Umbilical cord (tissue), 2 donors: ENCODE results near the gene OR10H3. TPM values are rescaled to one million over a fixed set of nuclear protein-coding genes. Genes with fewer than 3 reads are reported as not detected.

Source experiments
- DNase-seq: peaks from one replicate; pipeline ENCODE4 v3.0.0-alpha.2; 2015; ENCODE audit warnings: low spot score
- total RNA-seq: library from RNA; depleted of rRNA; stranded (reverse); fragments of >200 nt; gene quantifications from one replicate; pipeline ENCODE4 v1.2.3, GENCODE V29; 2014; ENCODE audit warnings: low replicate concordance; ENCODE audit not compliant: insufficient read depth

OR10H3 gene
- total RNA-seq, 1 donor from 2014 or later: not detected

DNA sequence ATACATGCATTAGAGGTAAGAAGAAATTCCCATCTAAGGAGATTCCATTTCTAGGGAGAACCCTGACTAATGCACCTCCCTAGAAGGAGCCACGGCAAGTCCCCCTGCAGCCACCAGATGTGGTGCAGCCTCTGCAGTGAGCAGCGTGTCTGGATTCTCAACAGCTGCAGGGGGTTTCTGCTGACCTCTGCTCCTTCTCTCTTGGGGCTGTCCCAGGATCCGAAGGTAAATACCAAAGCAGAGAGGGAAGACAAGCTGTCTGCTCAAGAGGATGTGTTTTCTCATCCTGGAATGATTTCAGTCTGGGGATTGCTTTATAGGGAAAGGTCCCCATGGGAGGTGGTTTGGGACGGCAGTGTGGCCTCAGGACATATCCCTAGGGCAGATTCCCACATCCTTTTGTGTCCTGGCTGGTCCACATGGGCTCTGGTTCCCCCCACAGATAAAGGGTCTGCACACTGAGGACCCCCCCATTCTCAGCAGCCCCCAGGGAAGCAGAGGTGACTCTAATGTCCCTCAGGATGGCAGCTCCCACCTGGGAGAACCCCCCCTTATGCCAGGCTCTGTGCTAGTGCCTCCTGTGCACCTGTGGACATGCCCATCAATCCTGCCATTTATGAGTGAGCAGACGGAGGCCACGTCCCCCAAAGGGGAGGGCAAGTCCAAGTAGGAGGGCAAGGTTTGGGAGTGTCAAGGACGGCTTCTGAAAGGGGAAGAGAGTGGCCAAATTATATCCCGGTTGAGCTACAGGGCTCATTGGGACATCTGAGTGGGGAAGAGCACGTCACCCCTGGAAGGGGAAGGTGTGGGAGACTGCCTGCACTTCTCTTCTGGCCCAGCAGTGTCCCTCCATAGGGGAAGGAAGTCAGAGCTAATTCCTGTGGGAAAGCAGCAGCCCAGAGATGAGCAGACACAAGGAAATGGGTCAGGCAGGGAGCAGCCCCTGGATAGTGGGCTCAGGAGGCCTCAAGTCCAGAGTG, 39.5 kb downstream of the OR10H3 start:
- no peak for DNase-seq

GRCh38 chr19:15779756-15780476, 42.1 kb downstream of the OR10H3 start:
- DNase-seq: peak; percentile 59

- DNase-seq: peak; percentile 53
Measured at GRCh38 chr19:15780610-15781418, 43.0 kb downstream of the OR10H3 start.

- no peak for DNase-seq
Measured at GRCh38 chr19:15781661-15782060, 43.9 kb downstream of the OR10H3 start.

GRCh38 chr19:15782211-15782610, 44.4 kb downstream of the OR10H3 start:
- no peak for DNase-seq

GRCh38 chr19:15782896-15783295, 45.1 kb downstream of the OR10H3 start:
- DNase-seq: peak; percentile 4

- no peak for DNase-seq
Measured at GRCh38 chr19:15787611-15788155, 49.9 kb downstream of the OR10H3 start, which contains the start of gene OR10H5. OR10H5 (plus strand) TSS chr19:15787661; CDS start chr19:15794049, 6,388 bp downstream.

GRCh38 chr19:15788594-15789270, 50.9 kb downstream of the OR10H3 start:
- DNase-seq: no peak

DNA sequence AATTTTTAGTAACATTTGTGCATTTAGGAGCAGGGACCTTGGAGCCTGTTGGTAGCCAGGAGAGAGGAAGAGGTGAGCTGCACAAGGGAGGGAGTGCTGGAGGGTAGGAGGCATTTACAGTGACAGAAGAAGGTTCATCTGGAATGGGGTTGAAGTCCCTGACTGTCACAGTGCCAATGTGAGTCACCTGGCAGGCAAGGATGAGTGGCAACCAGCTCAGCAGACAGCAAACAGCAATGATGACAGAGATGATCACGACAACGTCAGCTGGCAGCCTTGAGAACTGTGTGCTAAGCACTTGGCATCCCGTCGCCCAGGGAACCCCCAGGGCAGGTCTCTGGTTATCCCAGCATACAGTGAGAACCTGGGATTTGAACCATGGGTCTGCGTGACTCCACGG, 52.3 kb downstream of the OR10H3 start:
- DNase-seq: no peak

Other genes starting within 250 kb of the OR10H3 start
- gene CYP4F22, start 229.5 kb upstream of the OR10H3 start, total RNA-seq: not detected
- gene CYP4F8, start 122.8 kb upstream of the OR10H3 start, total RNA-seq: 5.3 TPM
- gene CYP4F3, start 97.1 kb upstream of the OR10H3 start, total RNA-seq: 0.96 TPM
- 9.6 TPM for gene CYP4F12, start 64.9 kb upstream of the OR10H3 start, total RNA-seq
- gene OR10H2, start 10.0 kb upstream of the OR10H3 start, total RNA-seq: 1.9 TPM
- 0.24 TPM for gene OR10H5, start 49.7 kb downstream of the OR10H3 start, total RNA-seq
- 2.6 TPM for gene OR10H1, start 77.7 kb downstream of the OR10H3 start, total RNA-seq
- gene CYP4F2, start 160.1 kb downstream of the OR10H3 start, total RNA-seq: not detected
- gene CYP4F11, start 196.5 kb downstream of the OR10H3 start, total RNA-seq: 0.24 TPM
- gene OR10H4, start 211.0 kb downstream of the OR10H3 start, total RNA-seq: 0.96 TPM